ENCODE results near the gene RABL6.

DNA sequence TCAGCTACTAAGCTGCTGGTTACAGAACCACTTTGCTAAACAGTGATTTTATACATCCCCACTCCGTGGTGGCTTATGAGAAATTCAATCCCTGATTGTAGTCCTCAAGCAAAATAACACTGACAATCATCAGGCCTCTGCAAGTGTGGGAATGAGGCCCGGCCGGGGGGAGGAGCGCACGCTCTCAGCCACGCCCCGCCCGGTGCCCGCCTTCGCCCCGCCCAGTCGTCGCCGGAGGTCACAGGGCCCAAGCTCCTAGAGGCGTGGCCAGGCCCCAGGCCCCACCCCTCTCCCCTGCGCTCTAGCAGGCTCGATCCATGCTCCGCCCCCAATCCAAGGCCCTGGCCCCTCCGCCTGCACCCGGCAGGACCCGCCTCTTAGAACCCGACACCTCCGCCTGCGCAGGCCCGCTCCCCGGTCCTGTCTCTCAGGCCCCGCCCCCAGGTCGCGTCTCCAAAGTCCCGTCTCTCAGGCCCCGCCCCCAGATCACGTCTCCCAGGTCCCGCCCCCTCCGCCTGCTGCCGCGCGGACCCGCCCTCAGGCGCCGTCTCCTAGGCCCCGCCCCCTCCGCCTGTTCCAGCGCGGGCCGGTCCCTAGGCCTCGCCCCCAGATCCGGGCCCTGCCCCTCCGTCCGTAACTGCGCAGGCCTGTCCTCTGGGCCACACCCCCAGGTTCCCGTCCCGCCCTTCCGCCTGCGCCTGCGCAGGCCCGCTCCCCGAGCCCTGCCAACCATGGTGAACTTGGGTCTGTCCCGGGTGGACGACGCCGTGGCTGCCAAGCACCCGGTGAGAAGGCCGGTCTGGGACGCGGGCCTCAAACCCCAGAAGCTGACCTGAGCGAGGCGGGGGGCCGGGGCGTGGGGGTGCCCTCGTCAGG is 16.9 kb upstream of the RABL6 start, which contains the start of gene TMEM141:
- no peak for TF ChIP-seq CTCF (conservative IDR thresholded peaks at IDR 0.05; ENCODE audit: low read depth, low read length)
- no peak for TF ChIP-seq POLR2A (IDR thresholded peaks at IDR 0.05; ENCODE audit: low read depth, low read length)
- no peak for TF ChIP-seq RFX5 (IDR thresholded peaks at IDR 0.05; ENCODE audit: low read depth, low read length)
- no peak for TF ChIP-seq BHLHE40 (IDR thresholded peaks at IDR 0.05; ENCODE audit: low read depth, low read length)
- TF ChIP-seq, protein P1, sequence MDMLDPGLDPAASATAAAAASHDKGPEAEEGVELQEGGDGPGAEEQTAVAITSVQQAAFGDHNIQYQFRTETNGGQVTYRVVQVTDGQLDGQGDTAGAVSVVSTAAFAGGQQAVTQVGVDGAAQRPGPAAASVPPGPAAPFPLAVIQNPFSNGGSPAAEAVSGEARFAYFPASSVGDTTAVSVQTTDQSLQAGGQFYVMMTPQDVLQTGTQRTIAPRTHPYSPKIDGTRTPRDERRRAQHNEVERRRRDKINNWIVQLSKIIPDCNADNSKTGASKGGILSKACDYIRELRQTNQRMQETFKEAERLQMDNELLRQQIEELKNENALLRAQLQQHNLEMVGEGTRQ (IDR thresholded peaks at IDR 0.05; ENCODE audit: low read depth, low read length), result peak; percentile 54
- no peak for TF ChIP-seq SMC3 (IDR thresholded peaks at IDR 0.05; ENCODE audit: low read depth, low read length)
- peak; percentile 21; the same call in 1 of the 2 replicates for TF ChIP-seq MXI1 (IDR thresholded peaks at IDR 0.05; ENCODE audit: borderline replicate concordance, low read depth, low read length)
- no peak for TF ChIP-seq CHD1 (IDR thresholded peaks at IDR 0.05; ENCODE audit: low read depth, low read length)
- TF ChIP-seq CEBPB (IDR thresholded peaks at IDR 0.05; ENCODE audit: low read depth, low read length), result no peak
- TF ChIP-seq MAFK (IDR thresholded peaks at IDR 0.05; ENCODE audit: low read depth, low read length), result no peak
- TF ChIP-seq NFE2L2 (IDR thresholded peaks at IDR 0.05; ENCODE audit: low read depth, low read length), result no peak
- TF ChIP-seq RAD21 (IDR thresholded peaks at IDR 0.05; ENCODE audit: low read length), result no peak
- TF ChIP-seq MAZ (IDR thresholded peaks at IDR 0.05; ENCODE audit: borderline replicate concordance, low read depth, low read length), result peak; percentile 47; the same call in 1 of the 2 replicates
- TF ChIP-seq RCOR1 (IDR thresholded peaks at IDR 0.05; ENCODE audit: insufficient replicate concordance, low read length), result no peak

Data from IMR-90 (cell line).